H9 (cell line): ENCODE data around the gene TNRC6A. TPM values are rescaled to one million over a fixed set of nuclear protein-coding genes. Genes with fewer than 3 reads are reported as not detected.
A peak's percentile ranks its signal among the peaks of the same experiment; 100 is the strongest.

Source experiments
- DNase-seq: peaks from one replicate; pipeline ENCODE4 v3.0.0-alpha.2; 2017
- H2AFZ ChIP-seq: one replicate; pipeline ENCODE4 v1.6.1; 2013; ENCODE audit warnings: mild to moderate bottlenecking, low read length, control low read depth, moderate library complexity
- H2AK5ac ChIP-seq: 2 replicates; pipeline ENCODE4 v1.6.1; 2013; ENCODE audit warnings: low read length, control low read depth, mixed read lengths; ENCODE audit not compliant: insufficient read length
- H2BK120ac ChIP-seq: one replicate; pipeline ENCODE4 v1.6.1; 2013; ENCODE audit warnings: low read depth, mild to moderate bottlenecking, low read length, control low read depth, inconsistent platforms; ENCODE audit not compliant: poor library complexity, severe bottlenecking
- H2BK12ac ChIP-seq: 2 replicates; pipeline ENCODE4 v1.6.1; 2013; ENCODE audit warnings: low read length, control low read depth, mixed read lengths, low read depth; ENCODE audit not compliant: insufficient read length
- H2BK15ac ChIP-seq: 2 replicates; pipeline ENCODE4 v1.6.1; 2013; ENCODE audit warnings: low read depth, low read length, control low read depth
- H2BK20ac ChIP-seq: one replicate; pipeline ENCODE4 v1.6.1; 2013; ENCODE audit warnings: low read depth, mild to moderate bottlenecking, low read length, control low read depth, inconsistent platforms; ENCODE audit not compliant: poor library complexity, severe bottlenecking
- H2BK5ac ChIP-seq: 2 replicates; pipeline ENCODE4 v1.6.1; 2013; ENCODE audit warnings: low read length, control low read depth, mixed read lengths; ENCODE audit not compliant: insufficient read length
- H3K14ac ChIP-seq: 2 replicates; pipeline ENCODE4 v1.6.1; 2013; ENCODE audit warnings: low read length, control low read depth; ENCODE audit not compliant: insufficient read depth
- H3K18ac ChIP-seq: 2 replicates; pipeline ENCODE4 v1.6.1; 2013; ENCODE audit warnings: low read depth, mild to moderate bottlenecking, mixed read lengths, low read length, control low read depth; ENCODE audit not compliant: insufficient read length
- H3K23ac ChIP-seq: 2 replicates; pipeline ENCODE4 v1.6.1; 2013; ENCODE audit warnings: low read length, control low read depth, mixed read lengths, low read depth; ENCODE audit not compliant: insufficient read length
- H3K23me2 ChIP-seq: 2 replicates; pipeline ENCODE4 v1.6.1; 2013; ENCODE audit warnings: low read depth, mild to moderate bottlenecking, mixed read lengths, low read length, control low read depth; ENCODE audit not compliant: insufficient read length, poor library complexity, severe bottlenecking
- H3K27ac ChIP-seq: 2 replicates; pipeline ENCODE4 v1.5.1; 2013; ENCODE audit warnings: low read length, control low read depth, mixed read lengths, low read depth; ENCODE audit not compliant: insufficient read length
- H3K27me3 ChIP-seq: 2 replicates; pipeline ENCODE4 v1.6.1; 2013; ENCODE audit warnings: low read length, control low read depth, inconsistent platforms; ENCODE audit not compliant: insufficient read depth
- H3K4ac ChIP-seq: 2 replicates; pipeline ENCODE4 v1.6.1; 2013; ENCODE audit warnings: low read depth, mild to moderate bottlenecking, control low read depth, inconsistent platforms, low read length, moderate library complexity
- H3K4me1 ChIP-seq: 2 replicates; pipeline ENCODE4 v1.6.1; 2013; ENCODE audit warnings: low read length, control low read depth, inconsistent platforms; ENCODE audit not compliant: insufficient read depth
- H3K4me2 ChIP-seq: 2 replicates; pipeline ENCODE4 v1.6.1; 2013; ENCODE audit warnings: low read length, control low read depth, mixed read lengths; ENCODE audit not compliant: insufficient read length, insufficient read depth
- H3K56ac ChIP-seq: 2 replicates; pipeline ENCODE4 v1.6.1; 2013; ENCODE audit warnings: low read depth, mild to moderate bottlenecking, mixed read lengths, low read length, control low read depth; ENCODE audit not compliant: insufficient read length
- H3K79me1 ChIP-seq: 2 replicates; pipeline ENCODE4 v1.6.1; 2013; ENCODE audit warnings: low read depth, mild to moderate bottlenecking, moderate library complexity, low read length, control low read depth, inconsistent platforms; ENCODE audit not compliant: insufficient read depth, poor library complexity, severe bottlenecking
- H3K79me2 ChIP-seq: 2 replicates; pipeline ENCODE4 v1.6.1; 2013; ENCODE audit warnings: low read length, control low read depth, inconsistent platforms; ENCODE audit not compliant: insufficient read depth
- H3K9ac ChIP-seq: 2 replicates; pipeline ENCODE4 v1.6.1; 2013; ENCODE audit warnings: low read length, control low read depth, mixed read lengths; ENCODE audit not compliant: insufficient read length; ENCODE audit errors: extremely low read depth
- H3K9me3 ChIP-seq: one replicate; pipeline ENCODE4 v1.6.1; 2013; ENCODE audit warnings: low read depth, low read length, inconsistent platforms; ENCODE audit not compliant: control insufficient read depth
- H3T11ph ChIP-seq: one replicate; pipeline ENCODE4 v1.6.1; 2013; ENCODE audit warnings: mild to moderate bottlenecking, low read length, control low read depth, inconsistent platforms
- H4K20me1 ChIP-seq: one replicate; pipeline ENCODE4 v1.6.1; 2013; ENCODE audit not compliant: control insufficient read depth, insufficient read length, insufficient read depth
- H4K5ac ChIP-seq: 2 replicates; pipeline ENCODE4 v1.6.1; 2013; ENCODE audit warnings: low read depth, mild to moderate bottlenecking, mixed read lengths, low read length, control low read depth; ENCODE audit not compliant: insufficient read length
- H4K8ac ChIP-seq: replicated peaks from 2 replicates; pipeline ENCODE4 v1.6.1; 2013; ENCODE audit warnings: low read length, control low read depth, mixed read lengths, low read depth; ENCODE audit not compliant: insufficient read length
- H4K91ac ChIP-seq: 2 replicates; pipeline ENCODE4 v1.6.1; 2013; ENCODE audit warnings: low read depth, mild to moderate bottlenecking, moderate library complexity, mixed read lengths, low read length, control low read depth; ENCODE audit not compliant: insufficient read length
- H3K27ac Mint-ChIP-seq, 3 experiments: 2 replicates in 2 of 3; 3 replicates in 1 of 3; pipeline ENCODE4 v1.8.0; 2020 to 2021; ENCODE audit warnings: mixed read lengths in 3 of 3, mild to moderate bottlenecking in 1 of 3, moderate library complexity in 1 of 3
- H3K27me3 Mint-ChIP-seq: 2 replicates; pipeline ENCODE4 v1.8.0; 2021; ENCODE audit warnings: low read depth, mild to moderate bottlenecking, moderate library complexity, mixed read lengths
- H3K36me3 Mint-ChIP-seq, 3 experiments: 2 replicates in 2 of 3; 3 replicates in 1 of 3; pipeline ENCODE4 v1.8.0; 2020 to 2021; ENCODE audit warnings: low read depth in 3 of 3, mixed read lengths in 3 of 3; ENCODE audit not compliant: insufficient read depth in 1 of 3
- H3K4me1 Mint-ChIP-seq, 2 experiments: 2 replicates each; pipeline ENCODE4 v1.8.0; 2020; ENCODE audit warnings: mixed read lengths in 2 of 2
- H3K4me3 Mint-ChIP-seq, 2 experiments: 2 replicates in 1 of 2; 3 replicates in 1 of 2; pipeline ENCODE4 v1.8.0; 2020 to 2021; ENCODE audit warnings: mild to moderate bottlenecking in 2 of 2, mixed read lengths in 2 of 2, moderate library complexity in 1 of 2
- H3K9me3 Mint-ChIP-seq, 2 experiments: 2 replicates in 1 of 2; 3 replicates in 1 of 2; pipeline ENCODE4 v1.8.0; 2020; ENCODE audit warnings: mild to moderate bottlenecking in 2 of 2, mixed read lengths in 2 of 2, moderate library complexity in 1 of 2
- CTCF ChIP-seq: fragments of 200-600 bp; sonication (generic); conservative IDR thresholded peaks from 3 replicates; pipeline ENCODE4 v1.8.0; 2021; ENCODE audit warnings: antibody characterized with exemption, mild to moderate bottlenecking
- WGBS: extraction: QIAGEN DNeasy Blood & Tissue Kit; methylation state at CpG from one replicate; pipeline ENCODE4 v1.1.7; 2013; ENCODE audit warnings: missing lambda C conversion rate, low lambda C conversion rate, mixed read lengths; ENCODE audit not compliant: insufficient read length; ENCODE audit errors: extremely low coverage; 5-methylcytosine and 5-hydroxymethylcytosine counted together
- total RNA-seq: library from RNA; stranded (reverse); gene quantifications from 2 replicates; pipeline ENCODE4 v1.2.1, GENCODE V29; 2021

The TNRC6A gene
- total RNA-seq, 1 experiment from 2014 or later, result 114 TPM

GRCh38 chr16:24700549-24701392, 28.7 kb upstream of the TNRC6A start:
- H3K9me3 Mint-ChIP-seq, result no peaks in the 10 kb centered on the region
- Histone ChIP-seq H4K8ac (no peak overlapping the region), H3K56ac (no peak overlapping the region), H3K27me3 (no peaks in the 10 kb centered on the region), H4K91ac (no peak overlapping the region), H2BK120ac (no peak overlapping the region), H2BK15ac (no peak overlapping the region), H3T11ph (no peak overlapping the region), H3K79me1 (no peaks in the 10 kb centered on the region), H3K14ac (no peak overlapping the region), H3K4me1 (no peaks in the 10 kb centered on the region), H3K27ac (no peak overlapping the region), H4K5ac (no peak overlapping the region), H2AFZ (no peak overlapping the region), H3K4me2 (no peak overlapping the region), H3K23me2 (no peaks in the 10 kb centered on the region), H2BK20ac (no peak overlapping the region), H2BK5ac (no peak overlapping the region), H3K23ac (no peak overlapping the region), H3K9me3 (no peaks in the 10 kb centered on the region), H2BK12ac (no peak overlapping the region), H3K9ac (no peak overlapping the region), H3K18ac (no peak overlapping the region), H4K20me1 (no peaks in the 10 kb centered on the region), H3K4ac (no peak overlapping the region), H2AK5ac (no peak overlapping the region), H3K79me2 (no peaks in the 10 kb centered on the region)
- H3K4me1 Mint-ChIP-seq, result peaks cover 5 to 9% of the 10 kb centered on the region in 2 experiments
- H3K27me3 Mint-ChIP-seq, result no peaks in the 10 kb centered on the region
- peak; percentile 77 for DNase-seq
- H3K27ac Mint-ChIP-seq, result peak overlapping the region; percentile 6 to 20 (median 11); a peak in 2 of 7 replicates
- no peak overlapping the region for H3K4me3 Mint-ChIP-seq
- no peaks in the 10 kb centered on the region for H3K36me3 Mint-ChIP-seq
- TF ChIP-seq CTCF, result peak; percentile 45; the same call in 2 of the 3 replicates
- no CpG with 5 or more reads among the region's 11 CpGs for WGBS
